AG04450 (cell line): Measurements from ENCODE around the gene PLCE1. TPM values are rescaled to one million over a fixed set of nuclear protein-coding genes. Genes with fewer than 3 reads are reported as not detected.
A peak's percentile ranks its signal among the peaks of the same experiment; 100 is the strongest.

Experiments
- CTCF ChIA-PET: fragments of 300-600, 350-600 bp; formaldehyde crosslinking; extraction: SDS; loops from one replicate; lab custom pipeline; 2022; ENCODE audit warnings: antibody characterized with exemption, inconsistent platforms; lab: Charles Lee
- POLR2A ChIA-PET: fragments of 350-600 bp; formaldehyde crosslinking; extraction: SDS; loops from one replicate; lab custom pipeline; 2021; ENCODE audit warnings: antibody characterized with exemption, inconsistent platforms; lab: Yijun Ruan, JAX
- DNase-seq: peaks from one replicate; pipeline ENCODE4 v3.0.0-alpha.2; 2011; ENCODE audit warnings: low read depth, low spot score
- H3K27ac ChIP-seq: one replicate; pipeline ENCODE4 v1.5.1; 2012; ENCODE audit warnings: low read depth, low read length, control low read depth
- H3K27me3 ChIP-seq: one replicate; pipeline ENCODE4 v1.6.0; 2012; ENCODE audit warnings: low read length; ENCODE audit not compliant: control insufficient read depth, insufficient read depth
- H3K4me3 ChIP-seq: 2 replicates; pipeline ENCODE4 v1.5.1; 2011; ENCODE audit warnings: mild to moderate bottlenecking, low read depth, low read length, control low read depth
- H3K9me3 ChIP-seq: 2 replicates; pipeline ENCODE4 v1.5.1; 2012; ENCODE audit warnings: low read length; ENCODE audit not compliant: control insufficient read depth, insufficient read depth
- polyA plus RNA-seq: library from polyadenylated mRNA; depleted of rRNA; stranded (reverse); fragments of >200 nt; gene quantifications from 2 replicates; pipeline ENCODE4 v1.2.3, GENCODE V29; 2011
- TF ChIP-seq, protein P1 (sequence below): IDR thresholded peaks from 2 replicates; pipeline ENCODE4 v1.5.1; 2011; ENCODE audit warnings: low read depth, low read length, control low read depth, inconsistent platforms

PLCE1 gene
- polyA plus RNA-seq, 1 experiment: 2.2 TPM

DNA sequence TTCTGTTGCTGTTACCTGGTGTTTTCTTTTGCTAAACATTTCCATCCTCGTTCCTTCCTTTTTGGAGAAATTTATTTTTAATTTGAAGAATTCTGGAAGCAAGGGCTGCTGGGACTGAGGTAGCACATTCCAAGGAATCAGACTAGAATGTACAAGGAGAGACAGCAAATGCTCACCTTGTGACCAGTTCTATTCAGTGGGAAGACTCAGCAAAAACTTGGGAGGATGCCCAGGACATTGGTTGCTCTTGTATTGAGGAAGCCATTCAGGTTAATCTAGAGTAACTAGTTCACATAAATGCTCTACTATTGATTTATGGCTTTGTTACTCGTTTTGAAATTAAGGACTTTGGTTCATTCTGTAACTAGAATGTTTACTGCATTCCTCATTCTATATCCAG, 11.3 kb downstream of the PLCE1 start:
- H3K27me3 ChIP-seq: no peaks in the 10 kb centered on the region
- ChIA-PET CTCF (interaction anchor here (0.6 to 1.2 kb wide), 2 partner anchors 13 to 404 kb away, joined by 3 read pairs; no protein-coding TSS in a partner anchor), POLR2A (no interaction called here)
- TF ChIP-seq, protein P1, sequence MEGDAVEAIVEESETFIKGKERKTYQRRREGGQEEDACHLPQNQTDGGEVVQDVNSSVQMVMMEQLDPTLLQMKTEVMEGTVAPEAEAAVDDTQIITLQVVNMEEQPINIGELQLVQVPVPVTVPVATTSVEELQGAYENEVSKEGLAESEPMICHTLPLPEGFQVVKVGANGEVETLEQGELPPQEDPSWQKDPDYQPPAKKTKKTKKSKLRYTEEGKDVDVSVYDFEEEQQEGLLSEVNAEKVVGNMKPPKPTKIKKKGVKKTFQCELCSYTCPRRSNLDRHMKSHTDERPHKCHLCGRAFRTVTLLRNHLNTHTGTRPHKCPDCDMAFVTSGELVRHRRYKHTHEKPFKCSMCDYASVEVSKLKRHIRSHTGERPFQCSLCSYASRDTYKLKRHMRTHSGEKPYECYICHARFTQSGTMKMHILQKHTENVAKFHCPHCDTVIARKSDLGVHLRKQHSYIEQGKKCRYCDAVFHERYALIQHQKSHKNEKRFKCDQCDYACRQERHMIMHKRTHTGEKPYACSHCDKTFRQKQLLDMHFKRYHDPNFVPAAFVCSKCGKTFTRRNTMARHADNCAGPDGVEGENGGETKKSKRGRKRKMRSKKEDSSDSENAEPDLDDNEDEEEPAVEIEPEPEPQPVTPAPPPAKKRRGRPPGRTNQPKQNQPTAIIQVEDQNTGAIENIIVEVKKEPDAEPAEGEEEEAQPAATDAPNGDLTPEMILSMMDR: no peak
- DNase-seq: no peak
- peaks cover 5% of the 10 kb centered on the region; the same call in 1 of the 2 replicates for H3K9me3 ChIP-seq
- no peak overlapping the region for H3K4me3 ChIP-seq
- no peak overlapping the region for H3K27ac ChIP-seq

GRCh38 chr10:94006591-94007550, 13.1 kb downstream of the PLCE1 start:
- Histone ChIP-seq H3K27ac (no peak overlapping the region), H3K4me3 (no peak overlapping the region), H3K9me3 (peaks cover 6% of the 10 kb centered on the region; the same call in 1 of the 2 replicates), H3K27me3 (no peaks in the 10 kb centered on the region)
- CTCF ChIA-PET: interaction anchor here (0.6 to 1.5 kb wide), 5 partner anchors 31 to 437 kb away, joined by 3 to 8 read pairs (median 3); no protein-coding TSS in a partner anchor
- TF ChIP-seq, protein P1: no peak
- POLR2A ChIA-PET: interaction anchor here (0.5 kb wide), 1 partner anchor 1001 kb away, joined by 4 read pairs; no protein-coding TSS in a partner anchor
- peak; percentile 36 for DNase-seq

- H3K9me3 ChIP-seq: peaks cover 6% of the 10 kb centered on the region; the same call in 1 of the 2 replicates
- H3K4me3 ChIP-seq: no peak overlapping the region
- POLR2A ChIA-PET: no interaction called here
- no peak overlapping the region for H3K27ac ChIP-seq
- H3K27me3 ChIP-seq: no peaks in the 10 kb centered on the region
- CTCF ChIA-PET: no interaction called here
- TF ChIP-seq, protein P1: no peak
- DNase-seq: no peak
These were observed 14.8 kb downstream of the PLCE1 start for GRCh38 chr10:94008526-94008925.

DNA sequence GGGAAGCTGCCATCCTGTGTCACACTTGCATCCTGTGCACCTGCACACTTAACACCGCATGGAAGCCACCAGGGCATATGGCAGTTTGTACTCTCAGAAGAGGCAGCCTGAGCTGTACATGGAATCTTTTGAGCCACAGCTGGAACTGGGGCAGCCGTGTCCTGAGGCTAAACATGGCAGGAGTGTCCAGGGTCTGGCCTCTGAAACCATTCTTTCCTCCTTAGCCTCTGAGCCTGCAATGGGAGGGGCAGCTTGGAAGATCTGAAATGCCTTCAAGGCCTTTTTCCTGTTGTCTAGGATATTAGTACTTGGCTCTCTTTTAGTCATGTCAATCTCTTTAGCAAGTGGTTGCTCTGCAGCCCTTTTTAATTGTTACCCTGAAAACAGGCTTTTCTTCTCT, 16.4 kb downstream of the PLCE1 start:
- ChIA-PET POLR2A (no interaction called here), CTCF (no interaction called here)
- H3K27me3 ChIP-seq: no peaks in the 10 kb centered on the region
- no peak for DNase-seq
- no peak overlapping the region for H3K27ac ChIP-seq
- H3K4me3 ChIP-seq: no peak overlapping the region
- TF ChIP-seq, protein P1: no peak
- H3K9me3 ChIP-seq: peaks cover 6% of the 10 kb centered on the region; the same call in 1 of the 2 replicates

GRCh38 chr10:94010886-94011285, 17.2 kb downstream of the PLCE1 start:
- no peak overlapping the region for H3K4me3 ChIP-seq
- H3K27ac ChIP-seq: no peak overlapping the region
- ChIA-PET CTCF (no interaction called here), POLR2A (no interaction called here)
- no peaks in the 10 kb centered on the region for H3K27me3 ChIP-seq
- H3K9me3 ChIP-seq: peaks cover 6% of the 10 kb centered on the region; the same call in 1 of the 2 replicates
- DNase-seq: no peak
- TF ChIP-seq, protein P1: no peak
